Ovary (tissue), 3 donors: ENCODE results near the gene DDRGK1.

Experiments used
- CTCF ChIP-seq, 3 donors: fragments of 450-650 bp in 2 of 3; fragments of 200-600 bp in 1 of 3; IDR thresholded peaks; one replicate each; pipeline versions ENCODE4 v1.5.1 to v1.8.0; 2016 to 2022; ENCODE audit warnings: antibody characterized with exemption in 3 of 3, mild to moderate bottlenecking in 1 of 3
- POLR2A ChIP-seq: fragments of 450-650 bp; IDR thresholded peaks from one replicate; pipeline ENCODE4 v1.6.1; 2017; ENCODE audit warnings: antibody characterized with exemption, mild to moderate bottlenecking, moderate library complexity
- donor health status: DM: no; HTN: no; CAD: no.

DNA sequence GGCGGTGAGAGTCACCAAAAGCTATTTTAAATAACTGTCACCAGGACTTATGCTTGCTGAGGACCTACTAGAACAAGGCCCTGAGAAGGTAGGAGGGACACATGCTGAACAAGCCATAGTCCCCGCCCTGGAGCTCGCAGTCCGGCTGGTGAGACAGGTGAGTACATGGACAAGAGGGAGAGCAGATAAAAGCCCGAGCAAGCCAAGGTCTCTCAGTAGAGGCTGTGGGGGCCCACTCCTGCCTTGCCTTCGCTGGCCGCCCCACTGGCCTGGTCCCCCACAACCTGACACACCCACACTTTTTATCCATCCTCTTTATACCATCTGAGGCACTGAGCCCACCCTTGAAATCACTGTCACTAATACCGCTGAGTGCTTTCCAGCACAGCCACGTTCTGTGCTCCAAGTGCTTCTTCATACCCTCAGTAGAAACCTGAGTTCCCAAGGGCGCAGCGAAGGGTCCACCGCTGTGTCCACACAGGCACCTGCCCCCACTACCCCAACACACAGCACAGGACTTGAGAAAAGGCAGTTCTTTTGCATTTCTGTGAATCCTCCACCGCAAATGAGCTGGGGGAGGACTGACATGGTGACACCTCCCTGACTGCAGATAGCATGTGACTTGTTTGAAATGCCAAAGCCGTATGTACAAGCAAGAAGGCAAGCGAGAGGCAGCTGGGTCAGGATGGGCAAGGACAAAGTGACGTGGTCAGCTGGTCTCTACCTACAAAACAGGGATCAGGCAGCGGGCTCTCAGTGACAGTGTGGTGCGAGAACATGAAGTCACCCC is 12.1 kb downstream of the DDRGK1 start:
- no peak for TF ChIP-seq POLR2A
- TF ChIP-seq CTCF (IDR thresholded peaks at IDR 0.05) = no peak
